Measurements from ENCODE around the gene KLHL41. TPM values are rescaled to one million over a fixed set of nuclear protein-coding genes. Genes with fewer than 3 reads are reported as not detected.

KLHL41 gene
- under 1 TPM; 0.81 to 0.87 TPM for total RNA-seq
- under 1 TPM; 0.25 to 0.61 TPM for polyA plus RNA-seq
- long read RNA-seq, donor 1, result 0 reads
- long read RNA-seq, donor 2, result 0 reads

GRCh38 chr2:169509298-169509885 is at the start of gene KLHL41:
Gene KLHL41, plus strand, starts transcription at chr2:169509702. Its CDS starts 77 bp downstream, at chr2:169509779.
- 56 to 60% methylated on average over 4 of the region's 4 CpGs for WGBS, 2 donors
- no peaks in the 10 kb centered on the region for H3K27me3 ChIP-seq (ENCODE audit: control insufficient read depth in 1 of 2, insufficient read depth in 2 of 2, low read length in 1 of 2)
- intact Hi-C loops (cut with DNase I), result no loop called here
- no peak within 1 kb of the TSS for H3K4me3 ChIP-seq (ENCODE audit: low read length in 2 of 2)
- ATAC-seq (ENCODE audit: low FRiP score), result no peak
- H3K4me1 ChIP-seq (ENCODE audit: control insufficient read depth in 1 of 2, insufficient read depth in 2 of 2, low read length in 2 of 2), result peaks cover 0 to 5% of the 10 kb centered on the region in 2 donors
- no peaks in the 10 kb centered on the region for H3K9me3 ChIP-seq (ENCODE audit: control insufficient read depth, low read length)
- H3K27ac ChIP-seq (ENCODE audit: low read depth in 1 of 2, low read length in 2 of 2), result peak within 1 kb of the TSS in 1 of 2 donors; percentile 88
- DNase-seq, result no peak
- no peaks in the 10 kb centered on the region for H3K36me3 ChIP-seq (ENCODE audit: control insufficient read depth in 1 of 2, insufficient read depth in 2 of 2, low read length in 1 of 2)

- no peak overlapping the region for H3K27ac ChIP-seq (ENCODE audit: low read depth in 1 of 2, low read length in 2 of 2)
- H3K27me3 ChIP-seq (ENCODE audit: control insufficient read depth in 1 of 2, insufficient read depth in 2 of 2, low read length in 1 of 2), result no peaks in the 10 kb centered on the region
- H3K4me3 ChIP-seq (ENCODE audit: low read length in 2 of 2), result no peak overlapping the region
- DNase-seq (no peak), ATAC-seq (ENCODE audit: low FRiP score) (no peak)
- no peaks in the 10 kb centered on the region for H3K9me3 ChIP-seq (ENCODE audit: control insufficient read depth, low read length)
- H3K36me3 ChIP-seq (ENCODE audit: control insufficient read depth in 1 of 2, insufficient read depth in 2 of 2, low read length in 1 of 2), result no peaks in the 10 kb centered on the region
- intact Hi-C loops (cut with DNase I), result no loop called here
- no peaks in the 10 kb centered on the region for H3K4me1 ChIP-seq (ENCODE audit: control insufficient read depth in 1 of 2, insufficient read depth in 2 of 2, low read length in 2 of 2)
- 84 to 85% methylated on average over 1 of the region's 1 CpG for WGBS, 2 donors
Measured at GRCh38 chr2:169461143-169461542, 48.4 kb upstream of the KLHL41 start.

- Histone ChIP-seq H3K27me3 (ENCODE audit: control insufficient read depth in 1 of 2, insufficient read depth in 2 of 2, low read length in 1 of 2) (no peaks in the 10 kb centered on the region), H3K36me3 (ENCODE audit: control insufficient read depth in 1 of 2, insufficient read depth in 2 of 2, low read length in 1 of 2) (no peaks in the 10 kb centered on the region), H3K27ac (ENCODE audit: low read depth in 1 of 2, low read length in 2 of 2) (no peak overlapping the region), H3K9me3 (ENCODE audit: control insufficient read depth, low read length) (no peaks in the 10 kb centered on the region), H3K4me3 (ENCODE audit: low read length in 2 of 2) (no peak overlapping the region), H3K4me1 (ENCODE audit: control insufficient read depth in 1 of 2, insufficient read depth in 2 of 2, low read length in 2 of 2) (no peaks in the 10 kb centered on the region)
- ATAC-seq (ENCODE audit: low FRiP score) (no peak), DNase-seq (no peak)
- intact Hi-C loops (cut with DNase I), result no loop called here
- WGBS, 2 donors, result 16 to 18% methylated on average over 4 of the region's 4 CpGs
Measured at GRCh38 chr2:169462896-169463695, 46.4 kb upstream of the KLHL41 start.

- Histone ChIP-seq H3K9me3 (ENCODE audit: control insufficient read depth, low read length) (no peaks in the 10 kb centered on the region), H3K4me3 (ENCODE audit: low read length in 2 of 2) (no peak overlapping the region), H3K27ac (ENCODE audit: low read depth in 1 of 2, low read length in 2 of 2) (no peak overlapping the region), H3K36me3 (ENCODE audit: control insufficient read depth in 1 of 2, insufficient read depth in 2 of 2, low read length in 1 of 2) (no peaks in the 10 kb centered on the region), H3K27me3 (ENCODE audit: control insufficient read depth in 1 of 2, insufficient read depth in 2 of 2, low read length in 1 of 2) (no peaks in the 10 kb centered on the region), H3K4me1 (ENCODE audit: control insufficient read depth in 1 of 2, insufficient read depth in 2 of 2, low read length in 2 of 2) (no peaks in the 10 kb centered on the region)
- no peak for DNase-seq
- ATAC-seq (ENCODE audit: low FRiP score), result no peak
- intact Hi-C loops (cut with DNase I), result no loop called here
- WGBS, 2 donors, result 86 to 93% methylated on average over 1 of the region's 1 CpG
Measured at GRCh38 chr2:169464466-169464865, 45.0 kb upstream of the KLHL41 start.

- Histone ChIP-seq H3K36me3 (ENCODE audit: control insufficient read depth in 1 of 2, insufficient read depth in 2 of 2, low read length in 1 of 2) (no peaks in the 10 kb centered on the region), H3K4me1 (ENCODE audit: control insufficient read depth in 1 of 2, insufficient read depth in 2 of 2, low read length in 2 of 2) (no peaks in the 10 kb centered on the region), H3K27me3 (ENCODE audit: control insufficient read depth in 1 of 2, insufficient read depth in 2 of 2, low read length in 1 of 2) (no peaks in the 10 kb centered on the region), H3K9me3 (ENCODE audit: control insufficient read depth, low read length) (no peaks in the 10 kb centered on the region), H3K4me3 (ENCODE audit: low read length in 2 of 2) (no peak overlapping the region), H3K27ac (ENCODE audit: low read depth in 1 of 2, low read length in 2 of 2) (no peak overlapping the region)
- intact Hi-C loops (cut with DNase I), result no loop called here
- DNase-seq, result no peak
- 58 to 61% methylated on average over 2 of the region's 2 CpGs for WGBS, 2 donors
- no peak for ATAC-seq (ENCODE audit: low FRiP score)
Measured at GRCh38 chr2:169464882-169465281, 44.6 kb upstream of the KLHL41 start.

GRCh38 chr2:169468841-169469240 is 40.7 kb upstream of the KLHL41 start:
- ATAC-seq (ENCODE audit: low FRiP score) (no peak), DNase-seq (no peak)
- intact Hi-C loops (cut with DNase I), result no loop called here
- no peaks in the 10 kb centered on the region for H3K36me3 ChIP-seq (ENCODE audit: control insufficient read depth in 1 of 2, insufficient read depth in 2 of 2, low read length in 1 of 2)
- H3K27ac ChIP-seq (ENCODE audit: low read depth in 1 of 2, low read length in 2 of 2), result no peak overlapping the region
- no peak overlapping the region for H3K4me3 ChIP-seq (ENCODE audit: low read length in 2 of 2)
- H3K27me3 ChIP-seq (ENCODE audit: control insufficient read depth in 1 of 2, insufficient read depth in 2 of 2, low read length in 1 of 2), result no peaks in the 10 kb centered on the region
- no peaks in the 10 kb centered on the region for H3K9me3 ChIP-seq (ENCODE audit: control insufficient read depth, low read length)
- no peaks in the 10 kb centered on the region for H3K4me1 ChIP-seq (ENCODE audit: control insufficient read depth in 1 of 2, insufficient read depth in 2 of 2, low read length in 2 of 2)
- WGBS, 2 donors, result 87 to 98% methylated on average over 1 of the region's 1 CpG

GRCh38 chr2:169469952-169470572 is 39.4 kb upstream of the KLHL41 start:
- intact Hi-C loops (cut with DNase I), result no loop called here
- 67 to 68% methylated on average over 3 of the region's 3 CpGs for WGBS, 2 donors

GRCh38 chr2:169472249-169472648 is 37.3 kb upstream of the KLHL41 start:
- intact Hi-C loops (cut with DNase I), result no loop called here

More at GRCh38 chr2:169469952-169470572, 39.4 kb upstream of the KLHL41 start:
- no peak for DNase-seq
- no peak for ATAC-seq (ENCODE audit: low FRiP score)
- no peaks in the 10 kb centered on the region for H3K4me1 ChIP-seq (ENCODE audit: control insufficient read depth in 1 of 2, insufficient read depth in 2 of 2, low read length in 2 of 2)
- H3K27me3 ChIP-seq (ENCODE audit: control insufficient read depth in 1 of 2, insufficient read depth in 2 of 2, low read length in 1 of 2), result no peaks in the 10 kb centered on the region
- H3K27ac ChIP-seq (ENCODE audit: low read depth in 1 of 2, low read length in 2 of 2), result no peak overlapping the region
- no peaks in the 10 kb centered on the region for H3K9me3 ChIP-seq (ENCODE audit: control insufficient read depth, low read length)
- no peak overlapping the region for H3K4me3 ChIP-seq (ENCODE audit: low read length in 2 of 2)
- H3K36me3 ChIP-seq (ENCODE audit: control insufficient read depth in 1 of 2, insufficient read depth in 2 of 2, low read length in 1 of 2), result no peaks in the 10 kb centered on the region

More at GRCh38 chr2:169472249-169472648, 37.3 kb upstream of the KLHL41 start:
- WGBS, 2 donors, result 51 to 54% methylated on average over 1 of the region's 1 CpG
- Histone ChIP-seq H3K9me3 (ENCODE audit: control insufficient read depth, low read length) (no peaks in the 10 kb centered on the region), H3K4me3 (ENCODE audit: low read length in 2 of 2) (no peak overlapping the region), H3K27ac (ENCODE audit: low read depth in 1 of 2, low read length in 2 of 2) (no peak overlapping the region), H3K36me3 (ENCODE audit: control insufficient read depth in 1 of 2, insufficient read depth in 2 of 2, low read length in 1 of 2) (no peaks in the 10 kb centered on the region), H3K4me1 (ENCODE audit: control insufficient read depth in 1 of 2, insufficient read depth in 2 of 2, low read length in 2 of 2) (no peaks in the 10 kb centered on the region), H3K27me3 (ENCODE audit: control insufficient read depth in 1 of 2, insufficient read depth in 2 of 2, low read length in 1 of 2) (no peaks in the 10 kb centered on the region)
- no peak for ATAC-seq (ENCODE audit: low FRiP score)
- DNase-seq, result no peak
